ENCODE results near the gene TXK. TPM values are rescaled to one million over a fixed set of nuclear protein-coding genes. Genes with fewer than 3 reads are reported as not detected.

Gene TXK
- total RNA-seq, 1 experiment from 2014 or later, result 2.6 TPM

- no peak overlapping the region for H3K4me2 ChIP-seq
- H3K9me2 ChIP-seq (ENCODE audit: insufficient read depth), result no peaks in the 10 kb centered on the region
- H3K27ac ChIP-seq, result no peak overlapping the region
- TF ChIP-seq CTCF (conservative IDR thresholded peaks at IDR 0.05) (no peak), EZH2 (IDR thresholded peaks at IDR 0.05; ENCODE audit: low read depth) (no peak)
- no peaks in the 10 kb centered on the region for H3K4me1 ChIP-seq (replicated peaks; ENCODE audit: insufficient read depth)
- CTCF ChIA-PET, result interaction anchor here (0.7 kb wide), 1 partner anchor 157 kb away, joined by 3 read pairs; no protein-coding TSS in a partner anchor
- no peaks in the 10 kb centered on the region for H3K27me3 ChIP-seq (ENCODE audit: insufficient read depth, low read depth)
- H3K36me3 ChIP-seq (ENCODE audit: low read depth), result no peaks in the 10 kb centered on the region
- H3K4me3 ChIP-seq, result no peak overlapping the region
- H3K79me2 ChIP-seq (ENCODE audit: low read depth), result no peaks in the 10 kb centered on the region
- H3K9me3 ChIP-seq (ENCODE audit: insufficient read depth, low read depth), result no peaks in the 10 kb centered on the region
- intact Hi-C loops (cut with micrococcal nuclease; ENCODE audit: unreplicated experiment), result no loop called here
- no peak for DNase-seq
- no peak overlapping the region for H2AFZ ChIP-seq
- BruUV-seq (replicated peaks), result no TSS peak
- POLR2A ChIA-PET (ENCODE audit: unreplicated experiment), result no interaction called here
- H3F3A ChIP-seq (ENCODE audit: insufficient read depth, low read depth), result no peaks in the 10 kb centered on the region; the same call in 1 of the 2 replicates
- H4K20me1 ChIP-seq (ENCODE audit: insufficient read depth), result no peaks in the 10 kb centered on the region
These were observed 30.4 kb downstream of the TXK start for GRCh38 chr4:48103483-48104139.

GRCh38 chr4:48102303-48102702 is 31.7 kb downstream of the TXK start:
- Histone ChIP-seq H2AFZ (no peak overlapping the region), H3F3A (ENCODE audit: insufficient read depth, low read depth) (no peaks in the 10 kb centered on the region; the same call in 1 of the 2 replicates), H3K9me2 (ENCODE audit: insufficient read depth) (no peaks in the 10 kb centered on the region), H3K27ac (no peak overlapping the region), H3K27me3 (ENCODE audit: insufficient read depth, low read depth) (no peaks in the 10 kb centered on the region), H3K4me3 (no peak overlapping the region), H4K20me1 (ENCODE audit: insufficient read depth) (no peaks in the 10 kb centered on the region), H3K79me2 (ENCODE audit: low read depth) (no peaks in the 10 kb centered on the region), H3K9me3 (ENCODE audit: insufficient read depth, low read depth) (no peaks in the 10 kb centered on the region), H3K36me3 (ENCODE audit: low read depth) (no peaks in the 10 kb centered on the region), H3K4me2 (no peak overlapping the region), H3K4me1 (replicated peaks; ENCODE audit: insufficient read depth) (no peaks in the 10 kb centered on the region)
- POLR2A ChIA-PET (ENCODE audit: unreplicated experiment), result no interaction called here
- TF ChIP-seq EZH2 (IDR thresholded peaks at IDR 0.05; ENCODE audit: low read depth) (no peak), CTCF (conservative IDR thresholded peaks at IDR 0.05) (peak; percentile 20; the same call in 1 of the 2 replicates)
- no TSS peak for BruUV-seq (replicated peaks)
- CTCF ChIA-PET, result interaction anchor here (0.5 kb wide), 1 partner anchor 217 kb away, joined by 4 read pairs; no protein-coding TSS in a partner anchor
- intact Hi-C loops (cut with micrococcal nuclease; ENCODE audit: unreplicated experiment), result no loop called here
- DNase-seq, result no peak

- intact Hi-C loops (cut with micrococcal nuclease; ENCODE audit: unreplicated experiment), result no loop called here
- no peaks in the 10 kb centered on the region for H3K9me2 ChIP-seq (ENCODE audit: insufficient read depth)
- TF ChIP-seq CTCF (conservative IDR thresholded peaks at IDR 0.05), result no peak
- TF ChIP-seq EZH2 (IDR thresholded peaks at IDR 0.05; ENCODE audit: low read depth), result no peak
- H4K20me1 ChIP-seq (ENCODE audit: insufficient read depth), result no peaks in the 10 kb centered on the region
- H3K27ac ChIP-seq, result no peak overlapping the region
- H3F3A ChIP-seq (ENCODE audit: insufficient read depth, low read depth), result no peaks in the 10 kb centered on the region; the same call in 1 of the 2 replicates
- no peak for DNase-seq
- H3K4me3 ChIP-seq, result no peak overlapping the region
- CTCF ChIA-PET, result interaction anchor here (1.3 kb wide), 1 partner anchor 9 kb away, joined by 3 read pairs; no protein-coding TSS in a partner anchor
- H2AFZ ChIP-seq, result no peak overlapping the region
- H3K4me1 ChIP-seq (replicated peaks; ENCODE audit: insufficient read depth), result no peaks in the 10 kb centered on the region
- no peak overlapping the region for H3K4me2 ChIP-seq
- no peaks in the 10 kb centered on the region for H3K79me2 ChIP-seq (ENCODE audit: low read depth)
- H3K36me3 ChIP-seq (ENCODE audit: low read depth), result no peaks in the 10 kb centered on the region
- H3K9me3 ChIP-seq (ENCODE audit: insufficient read depth, low read depth), result no peaks in the 10 kb centered on the region
- no peaks in the 10 kb centered on the region for H3K27me3 ChIP-seq (ENCODE audit: insufficient read depth, low read depth)
- BruUV-seq (replicated peaks), result no TSS peak
- POLR2A ChIA-PET (ENCODE audit: unreplicated experiment), result no interaction called here
These were observed 33.8 kb downstream of the TXK start for GRCh38 chr4:48100256-48100655.
